ENCODE results near the gene SDK2. TPM values are rescaled to one million over a fixed set of nuclear protein-coding genes. Genes with fewer than 3 reads are reported as not detected.

Gene SDK2
- total and polyA plus RNA-seq, 2 of the 8 experiments (the other 6 are each of a cell fraction or from before 2014, with no cell fraction given), result 3.9 to 4.1 TPM

GRCh38 chr17:73422121-73422520 lies 222.1 kb downstream of the SDK2 start:
- TF ChIP-seq MAFK (IDR thresholded peaks at IDR 0.05; ENCODE audit: low read depth, low read length) (no peak), TEAD4 (IDR thresholded peaks at IDR 0.05; ENCODE audit: low read depth, low read length) (no peak), EGR1 (IDR thresholded peaks at IDR 0.05; ENCODE audit: borderline replicate concordance, low read depth, low read length) (no peak), SIX5 (IDR thresholded peaks at IDR 0.05; ENCODE audit: low read depth, low read length) (no peak), GTF2F1 (IDR thresholded peaks at IDR 0.05; ENCODE audit: borderline replicate concordance, low read depth, low read length) (no peak), YY1 (IDR thresholded peaks at IDR 0.05; ENCODE audit: low read depth, low read length) (no peak), JUN (IDR thresholded peaks at IDR 0.05; ENCODE audit: low read depth, low read length) (no peak), PHF8 (conservative IDR thresholded peaks at IDR 0.05; ENCODE audit: low read depth, low read length) (no peak), GABPA (IDR thresholded peaks at IDR 0.05; ENCODE audit: borderline replicate concordance, insufficient read depth, low read length) (no peak), BACH1 (IDR thresholded peaks at IDR 0.05; ENCODE audit: low read length) (no peak), HDAC6 (IDR thresholded peaks at IDR 0.05; ENCODE audit: low read depth, low read length) (no peak), RXRA (IDR thresholded peaks at IDR 0.05; ENCODE audit: insufficient read depth, low read depth, low read length) (no peak)
- H3K4me1 ChIP-seq (replicated peaks in 1 of 4; ENCODE audit: control insufficient read depth in 3 of 4, insufficient read depth in 4 of 4, low read length in 3 of 4), result no peaks in the 10 kb centered on the region
- ChIA-PET CTCF (ENCODE audit: partially characterized antibody) (interaction anchor here (0.6 to 3.7 kb wide), 8 partner anchors 8 to 420 kb away, joined by 3 to 13 read pairs (median 5); no protein-coding TSS in a partner anchor), POLR2A (ENCODE audit: partially characterized antibody) (interaction anchor here (0.6 kb wide), 1 partner anchor 399 kb away, joined by 3 read pairs; no protein-coding TSS in a partner anchor)
- H3K27me3 ChIP-seq (replicated peaks in 1 of 4; ENCODE audit: control insufficient read depth in 3 of 4, extremely low read depth in 1 of 4, insufficient read depth in 3 of 4, low read length in 3 of 4), result no peaks in the 10 kb centered on the region
- no peak overlapping the region for H2BK12ac ChIP-seq (ENCODE audit: low read depth, low read length)
- H3K79me2 ChIP-seq (ENCODE audit: control insufficient read depth in 1 of 2, insufficient read depth in 2 of 2, low read length in 2 of 2), result no peaks in the 10 kb centered on the region
- no peaks in the 10 kb centered on the region for H3K23me2 ChIP-seq (ENCODE audit: low read depth, low read length)
- H3K79me1 ChIP-seq (ENCODE audit: low read depth, low read length), result no peaks in the 10 kb centered on the region
- H3K23ac ChIP-seq (ENCODE audit: insufficient read length), result no peak overlapping the region
- DNase-seq (ENCODE audit: low read depth in 1 of 2, low spot score in 2 of 2) (no peak), FAIRE-seq (no peak)
- H4K20me1 ChIP-seq (replicated peaks in 1 of 2; ENCODE audit: control insufficient read depth in 1 of 2, insufficient read depth in 2 of 2, low read length in 2 of 2), result peaks cover 2% of the 10 kb centered on the region in 2 experiments
- no peak overlapping the region for H2BK120ac ChIP-seq (replicated peaks; ENCODE audit: low read depth, low read length)
- H3K56ac ChIP-seq (replicated peaks; ENCODE audit: insufficient read length, low read depth, low read length), result no peak overlapping the region
- no peak overlapping the region for H2BK15ac ChIP-seq (ENCODE audit: low read length)
- H2AK5ac ChIP-seq (ENCODE audit: low read depth, low read length), result no peak overlapping the region
- H2AFZ ChIP-seq (ENCODE audit: low read length), result no peak overlapping the region
- no peak overlapping the region; the same call in 1 of the 2 replicates for H3K18ac ChIP-seq (ENCODE audit: extremely low read depth, low read length)
- H4K8ac ChIP-seq (ENCODE audit: extremely low read depth, insufficient read depth, low read length), result no peak overlapping the region; the same call in 1 of the 2 replicates
- H3K4me3 ChIP-seq (ENCODE audit: extremely low read depth in 1 of 4, insufficient read depth in 2 of 4, low read depth in 3 of 4, low read length in 4 of 4), result no peak overlapping the region
- no peak overlapping the region for H4K91ac ChIP-seq (replicated peaks; ENCODE audit: insufficient read length, low read length)
- H3K9ac ChIP-seq (replicated peaks in 1 of 4; ENCODE audit: extremely low read depth in 1 of 4, low read depth in 3 of 4, low read length in 3 of 4), result no peak overlapping the region
- H3K4me2 ChIP-seq (ENCODE audit: insufficient read depth in 1 of 2, low read depth in 2 of 2, low read length in 2 of 2), result no peak overlapping the region
- H2BK20ac ChIP-seq (ENCODE audit: low read length), result no peak overlapping the region
- no peak overlapping the region for H3K14ac ChIP-seq (ENCODE audit: insufficient read length)
- no peak overlapping the region for H4K5ac ChIP-seq (ENCODE audit: insufficient read length, low read depth, low read length)
- no peaks in the 10 kb centered on the region for H3K9me3 ChIP-seq (ENCODE audit: insufficient read depth in 2 of 2, low read depth in 1 of 2, low read length in 1 of 2)
- H3K4ac ChIP-seq (replicated peaks; ENCODE audit: insufficient read length, low read depth, low read length), result no peak overlapping the region
- no peak overlapping the region for H3K27ac ChIP-seq (ENCODE audit: low read depth, low read length)
- peaks cover 0 to 7% (median 3%) of the 10 kb centered on the region in 4 experiments; a peak in 7 of 8 replicates for H3K36me3 ChIP-seq (ENCODE audit: control insufficient read depth in 2 of 4, insufficient read depth in 4 of 4, low read length in 3 of 4)
- 94% methylated on average over 12 of the region's 12 CpGs; no CpG with 5 or more reads in 1 of the 2 experiments for WGBS, 2 experiments (ENCODE audit: extremely low coverage in 1 of 2, insufficient coverage in 1 of 2, insufficient read length in 1 of 2, insufficient replicate concordance in 2 of 2, low coverage in 1 of 2, low lambda C conversion rate in 2 of 2, missing lambda C conversion rate in 1 of 2)
- no peak overlapping the region; the same call in 1 of the 2 replicates for H2BK5ac ChIP-seq (ENCODE audit: low read depth, low read length)
